ENCODE results near the gene RUVBL2. TPM values are rescaled to one million over a fixed set of nuclear protein-coding genes. Genes with fewer than 3 reads are reported as not detected.
"Not testable (repeated sequence)": the region's sequence is repeated elsewhere in the genome, so short reads cannot be mapped to it uniquely, and the experiment has no call there.

RUVBL2 gene
- polyA plus RNA-seq, 1 experiment = 221 TPM

GRCh38 chr19:49049834-49050233 lies 56.1 kb downstream of the RUVBL2 start:
- H3K27me3 ChIP-seq (ENCODE audit: control insufficient read depth, insufficient read depth, low read length); DNase-seq (ENCODE audit: low read depth); CTCF ChIA-PET; H3K4me3 ChIP-seq (ENCODE audit: low read depth, low read length); H3K36me3 ChIP-seq (ENCODE audit: control insufficient read depth, insufficient read depth, low read length); POLR2A ChIA-PET: not testable (repeated sequence)

- DNase-seq (ENCODE audit: low read depth); H3K36me3 ChIP-seq (ENCODE audit: control insufficient read depth, insufficient read depth, low read length); H3K27me3 ChIP-seq (ENCODE audit: control insufficient read depth, insufficient read depth, low read length); H3K4me3 ChIP-seq (ENCODE audit: low read depth, low read length); CTCF ChIA-PET; POLR2A ChIA-PET: not testable (repeated sequence)
Observed at GRCh38 chr19:49050376-49051033, 56.8 kb downstream of the RUVBL2 start.

GRCh38 chr19:49056101-49056901 lies 62.6 kb downstream of the RUVBL2 start:
- peak; percentile 52 for TF ChIP-seq CTCF (IDR thresholded peaks at IDR 0.05; ENCODE audit: insufficient read depth, low read depth, low read length)
- H3K27me3 ChIP-seq (ENCODE audit: control insufficient read depth, insufficient read depth, low read length) = no peaks in the 10 kb centered on the region
- peak overlapping the region; percentile 40 for H3K4me3 ChIP-seq (ENCODE audit: low read depth, low read length)
- CTCF ChIA-PET = interaction anchor here (0.9 to 1.3 kb wide), 5 partner anchors 12 to 73 kb away, joined by 3 read pairs; partner anchors contain the start of genes CGB5 and LIN7B
- POLR2A ChIA-PET = interaction anchor here (1.6 kb wide), 1 partner anchor 63 kb away, joined by 4 read pairs; the partner anchor contains the start of genes GYS1 and RUVBL2
- DNase-seq (ENCODE audit: low read depth) = no peak
- no peaks in the 10 kb centered on the region for H3K36me3 ChIP-seq (ENCODE audit: control insufficient read depth, insufficient read depth, low read length)

- ChIA-PET POLR2A (interaction anchor here (1.6 kb wide), 1 partner anchor 64 kb away, joined by 4 read pairs; the partner anchor contains the start of genes GYS1 and RUVBL2), CTCF (interaction anchor here (0.9 to 1.3 kb wide), 3 partner anchors 14 to 72 kb away, joined by 3 read pairs; partner anchors contain the start of gene LIN7B)
- peak overlapping the region; percentile 40 for H3K4me3 ChIP-seq (ENCODE audit: low read depth, low read length)
- not testable (repeated sequence) for H3K36me3 ChIP-seq (ENCODE audit: control insufficient read depth, insufficient read depth, low read length); DNase-seq (ENCODE audit: low read depth); H3K27me3 ChIP-seq (ENCODE audit: control insufficient read depth, insufficient read depth, low read length)
Observed at GRCh38 chr19:49056902-49057596, 63.4 kb downstream of the RUVBL2 start.

- CTCF ChIA-PET = interaction anchor here (0.7 to 3.5 kb wide), 4 partner anchors 17 to 58 kb away, joined by 3 to 14 read pairs (median 5); no protein-coding TSS in a partner anchor
- no peak for DNase-seq (ENCODE audit: low read depth)
Observed at GRCh38 chr19:49057636-49058234, 64.0 kb downstream of the RUVBL2 start, which contains the start of gene CGB7. TSS of gene CGB7 (minus strand) at chr19:49057749. CDS start at chr19:49055375, 2,374 bp downstream.

More at GRCh38 chr19:49057636-49058234, 64.0 kb downstream of the RUVBL2 start, which contains the start of gene CGB7:
- H3K36me3 ChIP-seq (ENCODE audit: control insufficient read depth, insufficient read depth, low read length) = no peaks in the 10 kb centered on the region
- peak within 1 kb of the TSS; percentile 40 for H3K4me3 ChIP-seq (ENCODE audit: low read depth, low read length)
- no peak for TF ChIP-seq CTCF (IDR thresholded peaks at IDR 0.05; ENCODE audit: insufficient read depth, low read depth, low read length)
- no peaks in the 10 kb centered on the region for H3K27me3 ChIP-seq (ENCODE audit: control insufficient read depth, insufficient read depth, low read length)
- POLR2A ChIA-PET = interaction anchor here (1.6 kb wide), 1 partner anchor 64 kb away, joined by 4 read pairs; the partner anchor contains the start of genes GYS1 and RUVBL2

Data from BJ (cell line).